Measurements from ENCODE around the gene ERI3. TPM values are rescaled to one million over a fixed set of nuclear protein-coding genes. Genes with fewer than 3 reads are reported as not detected.

ERI3 gene
- total RNA-seq, 1 donor from 2014 or later: 69.3 TPM

- no peaks in the 10 kb centered on the region for H3K27me3 ChIP-seq
- H3K36me3 ChIP-seq: peaks cover 3 to 13% of the 10 kb centered on the region in 2 donors
- no peak for TF ChIP-seq CTCF (IDR thresholded peaks at IDR 0.05)
- no peaks in the 10 kb centered on the region for H3K9me3 ChIP-seq
- no peak overlapping the region for H3K4me3 ChIP-seq
- H3K27ac ChIP-seq: no peak overlapping the region
- no peak for DNase-seq (ENCODE audit: low spot score in 2 of 2)
- no peaks in the 10 kb centered on the region for H3K4me1 ChIP-seq
- intact Hi-C loops (cut with DNase I): no loop called here
Observed at GRCh38 chr1:44259090-44259489, 96.0 kb downstream of the ERI3 start.

GRCh38 chr1:44256762-44257554 is 98.1 kb downstream of the ERI3 start:
- Histone ChIP-seq H3K4me1 (no peaks in the 10 kb centered on the region), H3K27me3 (no peaks in the 10 kb centered on the region), H3K4me3 (no peak overlapping the region), H3K9me3 (no peaks in the 10 kb centered on the region), H3K27ac (no peak overlapping the region), H3K36me3 (peaks cover 3 to 10% of the 10 kb centered on the region in 2 donors)
- intact Hi-C loops (cut with DNase I): no loop called here
- DNase-seq (ENCODE audit: low spot score in 2 of 2): no peak
- TF ChIP-seq CTCF (IDR thresholded peaks at IDR 0.05): no peak

- H3K4me1 ChIP-seq: no peaks in the 10 kb centered on the region
- H3K27ac ChIP-seq: no peak overlapping the region
- no peaks in the 10 kb centered on the region for H3K27me3 ChIP-seq
- intact Hi-C loops (cut with DNase I): no loop called here
- H3K36me3 ChIP-seq: peaks cover 8 to 10% of the 10 kb centered on the region in 2 donors
- TF ChIP-seq CTCF (IDR thresholded peaks at IDR 0.05): no peak
- DNase-seq (ENCODE audit: low spot score in 2 of 2): no peak
- no peak overlapping the region for H3K4me3 ChIP-seq
- no peaks in the 10 kb centered on the region for H3K9me3 ChIP-seq
Observed at GRCh38 chr1:44254392-44254910, 100.6 kb downstream of the ERI3 start.

- H3K27ac ChIP-seq: no peak overlapping the region
- no peak for DNase-seq (ENCODE audit: low spot score in 2 of 2)
- no peaks in the 10 kb centered on the region for H3K27me3 ChIP-seq
- no peaks in the 10 kb centered on the region for H3K9me3 ChIP-seq
- intact Hi-C loops (cut with DNase I): no loop called here
- no peak overlapping the region for H3K4me3 ChIP-seq
- H3K4me1 ChIP-seq: no peaks in the 10 kb centered on the region
- TF ChIP-seq CTCF (IDR thresholded peaks at IDR 0.05): no peak
- H3K36me3 ChIP-seq: peaks cover 9 to 13% of the 10 kb centered on the region in 2 donors
Observed at GRCh38 chr1:44251989-44252671, 102.9 kb downstream of the ERI3 start.

- Histone ChIP-seq H3K4me1 (no peaks in the 10 kb centered on the region), H3K9me3 (no peaks in the 10 kb centered on the region), H3K27ac (no peak overlapping the region), H3K27me3 (no peaks in the 10 kb centered on the region), H3K4me3 (no peak overlapping the region), H3K36me3 (peaks cover 6 to 9% of the 10 kb centered on the region in 2 donors)
- no peak for DNase-seq (ENCODE audit: low spot score in 2 of 2)
- intact Hi-C loops (cut with DNase I): no loop called here
- TF ChIP-seq CTCF (IDR thresholded peaks at IDR 0.05): no peak
Observed at GRCh38 chr1:44251486-44251885, 103.6 kb downstream of the ERI3 start.
